Measurements from ENCODE around the gene CACNA2D4. TPM values are rescaled to one million over a fixed set of nuclear protein-coding genes. Genes with fewer than 3 reads are reported as not detected.

The CACNA2D4 gene
- total and polyA plus RNA-seq, 2 donors (not counting 1 experiment from before 2014, with no cell fraction given) = 0.68 to 0.99 TPM

DNA sequence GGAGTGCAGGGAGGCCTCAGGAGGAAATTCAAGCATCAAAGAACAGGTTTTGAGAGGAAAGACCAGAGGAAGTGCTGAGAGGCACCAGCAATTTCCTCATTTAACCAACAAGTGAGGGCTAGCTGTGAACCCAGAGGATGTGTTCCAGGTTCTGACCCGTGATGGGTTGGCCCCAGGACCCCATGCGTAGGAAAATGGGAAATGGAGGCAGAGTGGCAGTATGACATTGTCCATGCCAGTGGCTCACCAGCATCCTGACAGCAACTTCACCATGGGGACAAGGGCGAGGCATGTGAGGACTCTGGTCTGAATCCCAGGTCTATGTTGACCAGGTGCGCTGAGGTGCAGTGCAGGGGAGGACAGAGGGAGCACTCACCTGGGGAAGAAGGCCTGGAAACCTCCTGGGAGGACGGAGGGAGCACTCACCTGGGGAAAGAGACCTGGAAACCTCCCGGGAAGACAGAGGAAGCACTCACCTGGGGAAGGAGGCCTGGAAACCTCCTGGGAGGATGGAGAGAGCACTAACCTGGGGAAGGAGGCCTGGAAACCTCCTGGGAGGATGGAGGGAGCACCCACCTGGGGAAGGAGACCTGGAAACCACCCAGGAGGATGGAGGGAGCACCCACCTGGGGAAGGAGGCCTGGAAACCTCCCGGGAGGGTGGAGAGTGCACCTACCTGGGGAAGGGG, 6.7 kb upstream of the CACNA2D4 start:
- H3K4me3 ChIP-seq (replicated peaks in 1 of 4; ENCODE audit: control extremely low read depth in 1 of 4, insufficient read depth in 1 of 4, low read depth in 3 of 4, low read length in 4 of 4) = no peak overlapping the region
- no peaks in the 10 kb centered on the region for H4K20me1 ChIP-seq (ENCODE audit: control insufficient read depth, extremely low read depth, insufficient read depth, low read length)
- H3K27ac ChIP-seq (ENCODE audit: insufficient read depth, low read length) = no peak overlapping the region
- no peak for DNase-seq (ENCODE audit: low read depth in 2 of 2)
- no peaks in the 10 kb centered on the region for H3K36me3 ChIP-seq (ENCODE audit: control insufficient read depth, insufficient read depth, low read length)
- H3K79me2 ChIP-seq (ENCODE audit: control insufficient read depth, insufficient read depth, low read length) = no peaks in the 10 kb centered on the region
- H3K27me3 ChIP-seq (ENCODE audit: control insufficient read depth, insufficient read depth, low read length) = peaks cover 15% of the 10 kb centered on the region
- H3K4me1 ChIP-seq (ENCODE audit: control insufficient read depth, extremely low read depth, insufficient read depth, low read length) = no peaks in the 10 kb centered on the region
- H2AFZ ChIP-seq (ENCODE audit: low read length) = no peak overlapping the region
- no peaks in the 10 kb centered on the region for H3K9me3 ChIP-seq (ENCODE audit: control insufficient read depth, insufficient read depth, low read depth, low read length)
- no peak for TF ChIP-seq EZH2 (IDR thresholded peaks at IDR 0.05; ENCODE audit: low read length, missing control alignments)
- TF ChIP-seq, protein P1, sequence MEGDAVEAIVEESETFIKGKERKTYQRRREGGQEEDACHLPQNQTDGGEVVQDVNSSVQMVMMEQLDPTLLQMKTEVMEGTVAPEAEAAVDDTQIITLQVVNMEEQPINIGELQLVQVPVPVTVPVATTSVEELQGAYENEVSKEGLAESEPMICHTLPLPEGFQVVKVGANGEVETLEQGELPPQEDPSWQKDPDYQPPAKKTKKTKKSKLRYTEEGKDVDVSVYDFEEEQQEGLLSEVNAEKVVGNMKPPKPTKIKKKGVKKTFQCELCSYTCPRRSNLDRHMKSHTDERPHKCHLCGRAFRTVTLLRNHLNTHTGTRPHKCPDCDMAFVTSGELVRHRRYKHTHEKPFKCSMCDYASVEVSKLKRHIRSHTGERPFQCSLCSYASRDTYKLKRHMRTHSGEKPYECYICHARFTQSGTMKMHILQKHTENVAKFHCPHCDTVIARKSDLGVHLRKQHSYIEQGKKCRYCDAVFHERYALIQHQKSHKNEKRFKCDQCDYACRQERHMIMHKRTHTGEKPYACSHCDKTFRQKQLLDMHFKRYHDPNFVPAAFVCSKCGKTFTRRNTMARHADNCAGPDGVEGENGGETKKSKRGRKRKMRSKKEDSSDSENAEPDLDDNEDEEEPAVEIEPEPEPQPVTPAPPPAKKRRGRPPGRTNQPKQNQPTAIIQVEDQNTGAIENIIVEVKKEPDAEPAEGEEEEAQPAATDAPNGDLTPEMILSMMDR (conservative IDR thresholded peaks at IDR 0.05 in 1 of 2, IDR thresholded peaks at IDR 0.05 in 1 of 2; ENCODE audit: low read depth in 1 of 2, low read length in 2 of 2) = no peak
- H3K9ac ChIP-seq (ENCODE audit: insufficient read depth, low read length) = no peak overlapping the region
- no peak overlapping the region for H3K4me2 ChIP-seq (ENCODE audit: extremely low read depth, insufficient read depth, low read length)

DNA sequence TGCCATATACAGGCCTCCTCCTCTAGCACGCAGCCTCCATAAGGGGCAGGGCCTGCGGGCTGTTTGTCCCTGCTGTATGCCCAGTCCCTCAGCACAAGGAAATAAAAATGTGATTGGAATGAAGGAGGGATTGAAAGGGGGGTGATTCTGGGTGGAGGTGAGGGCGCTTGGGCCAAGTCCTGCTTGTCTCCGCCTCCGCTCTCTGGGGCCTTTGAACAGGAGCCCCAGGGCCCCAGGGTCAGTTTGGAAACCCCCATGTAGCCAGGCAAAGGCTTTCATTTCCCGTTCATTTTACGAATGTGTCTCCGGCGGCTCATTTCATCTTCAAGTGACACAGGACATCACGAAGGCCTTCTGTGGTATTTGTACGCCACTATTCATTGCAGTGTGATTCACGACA, 4.5 kb upstream of the CACNA2D4 start:
- Histone ChIP-seq H3K9ac (ENCODE audit: insufficient read depth, low read length) (no peak overlapping the region), H3K4me3 (replicated peaks in 1 of 4; ENCODE audit: control extremely low read depth in 1 of 4, insufficient read depth in 1 of 4, low read depth in 3 of 4, low read length in 4 of 4) (no peak overlapping the region), H3K36me3 (ENCODE audit: control insufficient read depth, insufficient read depth, low read length) (no peaks in the 10 kb centered on the region), H3K79me2 (ENCODE audit: control insufficient read depth, insufficient read depth, low read length) (no peaks in the 10 kb centered on the region), H3K9me3 (ENCODE audit: control insufficient read depth, insufficient read depth, low read depth, low read length) (no peaks in the 10 kb centered on the region), H4K20me1 (ENCODE audit: control insufficient read depth, extremely low read depth, insufficient read depth, low read length) (no peaks in the 10 kb centered on the region), H3K27me3 (ENCODE audit: control insufficient read depth, insufficient read depth, low read length) (peaks cover 13% of the 10 kb centered on the region), H3K27ac (ENCODE audit: insufficient read depth, low read length) (no peak overlapping the region), H3K4me1 (ENCODE audit: control insufficient read depth, extremely low read depth, insufficient read depth, low read length) (no peaks in the 10 kb centered on the region), H3K4me2 (ENCODE audit: extremely low read depth, insufficient read depth, low read length) (no peak overlapping the region), H2AFZ (ENCODE audit: low read length) (no peak overlapping the region)
- no peak for TF ChIP-seq EZH2 (IDR thresholded peaks at IDR 0.05; ENCODE audit: low read length, missing control alignments)
- DNase-seq (ENCODE audit: low read depth in 2 of 2) = no peak

DNA sequence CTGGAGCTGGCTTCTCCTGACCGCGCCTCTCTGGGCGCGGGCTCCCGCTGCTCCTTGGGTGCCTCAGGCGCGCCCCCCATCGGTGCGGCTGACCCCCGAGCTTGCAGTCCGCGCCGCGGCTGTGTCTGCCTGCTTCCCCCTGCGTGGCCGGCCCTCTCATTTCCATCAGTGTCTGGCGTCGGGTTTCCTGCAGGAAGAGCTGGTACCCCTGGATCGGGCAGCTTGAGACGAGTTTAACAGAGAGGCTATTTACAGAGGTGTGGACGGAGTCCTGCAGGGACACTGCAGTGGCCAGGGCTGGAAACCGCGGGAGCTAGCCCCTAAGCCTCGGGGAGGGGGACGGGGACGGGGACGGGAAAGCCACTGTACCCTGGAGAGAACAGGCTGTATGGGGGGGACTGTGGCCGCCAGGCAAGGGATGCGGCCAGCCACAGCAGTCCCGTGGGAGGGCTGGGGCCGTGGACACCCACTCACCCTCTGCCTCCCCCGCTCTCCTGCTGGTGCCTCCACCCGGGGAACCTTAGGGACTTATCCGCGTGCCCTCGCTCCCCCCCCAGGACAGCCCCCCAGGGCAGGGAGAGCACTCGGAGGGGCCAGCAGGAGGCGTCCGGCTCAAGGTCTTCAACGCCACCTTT, 3.7 kb upstream of the CACNA2D4 start:
- no peak overlapping the region for H3K4me3 ChIP-seq (replicated peaks in 1 of 4; ENCODE audit: control extremely low read depth in 1 of 4, insufficient read depth in 1 of 4, low read depth in 3 of 4, low read length in 4 of 4)
- H3K4me2 ChIP-seq (ENCODE audit: extremely low read depth, insufficient read depth, low read length) = no peak overlapping the region
- H4K20me1 ChIP-seq (ENCODE audit: control insufficient read depth, extremely low read depth, insufficient read depth, low read length) = no peaks in the 10 kb centered on the region
- H3K36me3 ChIP-seq (ENCODE audit: control insufficient read depth, insufficient read depth, low read length) = no peaks in the 10 kb centered on the region
- peaks cover 16% of the 10 kb centered on the region for H3K27me3 ChIP-seq (ENCODE audit: control insufficient read depth, insufficient read depth, low read length)
- H3K4me1 ChIP-seq (ENCODE audit: control insufficient read depth, extremely low read depth, insufficient read depth, low read length) = no peaks in the 10 kb centered on the region
- H3K9me3 ChIP-seq (ENCODE audit: control insufficient read depth, insufficient read depth, low read depth, low read length) = no peaks in the 10 kb centered on the region
- no peak overlapping the region for H3K9ac ChIP-seq (ENCODE audit: insufficient read depth, low read length)
- no peak overlapping the region for H3K27ac ChIP-seq (ENCODE audit: insufficient read depth, low read length)
- H3K79me2 ChIP-seq (ENCODE audit: control insufficient read depth, insufficient read depth, low read length) = no peaks in the 10 kb centered on the region
- H2AFZ ChIP-seq (ENCODE audit: low read length) = no peak overlapping the region
- no peak for DNase-seq (ENCODE audit: low read depth in 2 of 2)
- TF ChIP-seq, protein P1 (conservative IDR thresholded peaks at IDR 0.05 in 1 of 2, IDR thresholded peaks at IDR 0.05 in 1 of 2; ENCODE audit: low read depth in 1 of 2, low read length in 2 of 2) = no peak
- no peak for TF ChIP-seq EZH2 (IDR thresholded peaks at IDR 0.05; ENCODE audit: low read length, missing control alignments)
